GM18858 (cell line): ENCODE data around the gene FRRS1.
"Not testable (repeated sequence)": the region's sequence is repeated elsewhere in the genome, so short reads cannot be mapped to it uniquely, and the experiment has no call there.

Experiments used
- ATAC-seq: cut with Tn5 transposase; IDR thresholded peaks from one replicate; pipeline ENCODE4 v1.9.1; 2021; ENCODE audit not compliant: unreplicated experiment

Gene FRRS1

DNA sequence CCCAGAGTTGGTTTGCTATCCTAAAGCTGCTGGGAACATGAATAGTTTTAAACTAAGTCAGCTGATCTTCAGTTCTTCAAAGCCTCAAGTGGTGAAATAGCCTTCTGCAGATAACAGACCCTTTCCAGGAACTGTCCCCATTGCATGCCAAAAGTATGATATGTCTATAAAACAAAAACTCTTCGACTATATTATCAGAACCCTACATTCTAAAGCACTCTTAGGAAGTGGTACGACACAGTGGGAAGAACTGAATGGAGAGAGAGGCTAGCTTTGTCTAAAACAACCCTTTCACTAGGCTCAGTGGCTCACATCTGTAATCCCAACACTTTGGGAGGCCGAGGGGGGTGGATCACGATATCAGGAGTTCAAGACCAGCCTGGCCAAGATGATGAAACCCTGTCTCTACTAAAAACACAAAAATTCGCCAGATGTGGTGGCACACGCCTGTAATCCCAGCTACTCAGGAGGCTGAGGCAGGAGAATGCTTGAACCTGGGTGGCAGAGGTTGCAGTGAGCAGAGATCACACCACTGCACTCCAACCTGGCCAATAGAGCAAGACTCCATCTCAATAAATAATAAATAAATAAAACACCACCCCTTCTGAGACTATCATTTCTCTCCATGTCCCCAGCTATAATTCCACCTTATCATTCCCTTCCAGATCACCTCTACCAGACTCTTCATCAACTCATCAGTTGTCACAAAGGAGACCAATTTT, 2.2 kb upstream of the FRRS1 start:
- no peak for ATAC-seq

DNA sequence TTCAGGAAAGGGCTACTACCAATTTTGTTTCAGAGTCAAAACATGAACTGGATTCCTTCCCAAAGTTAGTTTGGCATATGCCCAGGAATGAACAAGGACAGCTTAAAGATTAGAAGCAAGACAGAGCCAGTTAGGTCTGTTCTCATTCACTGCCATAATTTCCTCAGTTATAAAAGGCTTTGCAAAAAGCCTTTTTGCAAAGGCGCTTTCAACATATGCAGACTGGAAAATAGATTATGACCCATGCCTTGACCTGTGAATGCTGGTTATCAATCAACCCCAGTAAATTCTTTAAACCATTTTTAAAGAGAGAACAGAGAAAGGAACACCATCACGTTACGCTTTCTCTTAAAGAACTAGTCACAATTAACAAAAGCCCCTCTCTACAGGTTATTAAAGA, 1.7 kb upstream of the FRRS1 start:
- ATAC-seq: no peak

DNA sequence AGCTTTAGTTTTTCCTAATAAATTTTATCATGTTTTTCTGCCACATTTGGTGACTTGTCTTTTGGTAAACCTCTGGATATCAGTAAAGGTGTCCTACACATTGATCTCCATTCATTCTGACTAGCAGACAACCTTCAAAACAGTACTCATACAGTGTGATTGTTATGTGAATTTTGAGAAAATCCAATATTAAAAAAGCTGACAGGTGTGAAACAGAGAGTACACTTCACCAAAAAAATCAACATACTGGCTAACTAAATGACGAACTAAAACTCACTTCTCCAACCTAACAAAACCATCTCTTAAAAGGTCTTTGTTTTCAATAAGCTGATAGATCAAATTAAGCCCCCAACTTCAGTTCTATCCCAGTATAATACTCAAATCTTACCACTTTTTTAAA, 1.5 kb downstream of the FRRS1 start:
- ATAC-seq: no peak

DNA sequence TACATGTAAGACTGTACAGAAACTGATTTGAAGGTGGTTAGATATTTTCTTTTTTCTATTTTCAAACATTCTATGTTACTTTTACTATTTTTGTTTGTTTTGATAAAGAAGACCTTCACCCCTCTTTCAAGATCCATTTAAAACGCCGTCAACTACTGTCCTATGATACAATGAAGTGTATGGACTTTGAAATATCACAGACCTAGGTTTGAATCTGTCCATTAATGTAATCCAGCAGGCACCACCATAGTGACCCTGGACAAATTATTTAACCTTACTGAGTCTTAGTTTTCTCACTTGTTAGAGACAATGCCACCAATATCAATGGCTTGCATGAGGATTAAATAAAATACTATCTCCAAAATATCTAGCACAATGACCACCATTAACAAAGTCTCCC, 2.0 kb downstream of the FRRS1 start:
- no peak for ATAC-seq

DNA sequence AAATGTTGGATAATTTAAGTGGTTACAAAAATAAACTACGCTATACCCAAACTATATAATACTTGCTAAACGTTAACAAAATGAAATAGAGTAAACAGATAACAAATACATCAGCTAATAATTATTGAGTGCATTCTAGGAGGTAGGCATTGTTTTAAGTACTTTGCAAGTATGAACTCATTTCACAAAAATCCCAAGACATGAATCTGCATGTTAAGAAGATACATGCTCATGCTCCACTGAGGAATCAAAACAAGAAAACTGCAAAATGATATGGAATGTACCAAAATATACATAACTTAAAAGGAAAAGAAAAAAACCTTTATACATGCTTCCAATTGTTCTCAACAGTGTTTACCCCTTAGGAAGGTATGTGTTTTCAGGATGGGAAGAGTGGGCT, 2.5 kb downstream of the FRRS1 start:
- ATAC-seq: no peak

DNA sequence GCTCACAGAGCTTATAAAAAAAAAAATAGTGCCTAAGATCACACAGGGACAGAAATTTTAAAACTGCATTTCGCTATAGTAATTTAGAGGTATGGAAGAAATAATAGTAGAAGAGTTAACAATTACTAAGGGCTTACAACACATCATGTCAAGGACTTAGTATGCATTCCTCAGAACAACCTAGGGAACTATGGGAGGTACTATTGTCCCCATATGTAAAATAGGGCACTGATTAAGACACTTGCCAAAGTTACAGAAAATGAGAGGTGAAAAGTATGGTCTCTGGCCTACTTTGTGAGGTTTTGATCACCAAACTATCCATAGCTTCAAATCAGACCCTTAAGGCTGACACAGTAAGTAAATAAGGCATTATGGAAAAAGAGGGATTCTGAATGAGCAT, 4.7 kb downstream of the FRRS1 start:
- no peak for ATAC-seq

DNA sequence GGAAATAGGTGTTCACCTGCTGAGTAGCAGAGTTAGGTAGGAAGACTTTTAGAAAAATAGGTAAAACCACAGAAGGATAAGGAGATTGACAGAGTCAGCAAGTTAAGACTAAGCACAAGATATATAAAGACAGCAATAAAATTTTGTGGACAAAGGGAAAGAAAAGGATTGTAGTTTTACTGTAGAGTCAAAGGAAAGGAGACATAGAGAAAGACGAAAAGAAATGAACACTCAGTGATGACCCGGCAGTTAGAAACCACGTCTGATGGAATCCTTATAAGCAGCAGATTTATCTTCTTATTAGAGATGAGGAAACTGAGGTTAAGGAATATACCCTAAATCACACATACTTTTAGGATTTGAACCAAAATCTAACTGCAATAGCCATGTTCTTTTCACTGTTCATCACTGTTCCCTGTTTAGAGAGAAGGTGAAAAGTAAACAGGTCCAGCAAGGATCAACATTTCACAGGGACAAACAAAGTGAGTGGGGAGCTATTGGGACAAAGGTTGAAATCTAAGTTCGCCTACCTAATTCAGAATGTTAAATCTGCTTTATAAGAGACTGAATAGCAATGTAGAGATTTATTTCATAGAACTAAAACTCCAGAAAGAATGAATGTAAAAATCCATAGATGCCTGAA, 6.8 kb downstream of the FRRS1 start:
- ATAC-seq: no peak

DNA sequence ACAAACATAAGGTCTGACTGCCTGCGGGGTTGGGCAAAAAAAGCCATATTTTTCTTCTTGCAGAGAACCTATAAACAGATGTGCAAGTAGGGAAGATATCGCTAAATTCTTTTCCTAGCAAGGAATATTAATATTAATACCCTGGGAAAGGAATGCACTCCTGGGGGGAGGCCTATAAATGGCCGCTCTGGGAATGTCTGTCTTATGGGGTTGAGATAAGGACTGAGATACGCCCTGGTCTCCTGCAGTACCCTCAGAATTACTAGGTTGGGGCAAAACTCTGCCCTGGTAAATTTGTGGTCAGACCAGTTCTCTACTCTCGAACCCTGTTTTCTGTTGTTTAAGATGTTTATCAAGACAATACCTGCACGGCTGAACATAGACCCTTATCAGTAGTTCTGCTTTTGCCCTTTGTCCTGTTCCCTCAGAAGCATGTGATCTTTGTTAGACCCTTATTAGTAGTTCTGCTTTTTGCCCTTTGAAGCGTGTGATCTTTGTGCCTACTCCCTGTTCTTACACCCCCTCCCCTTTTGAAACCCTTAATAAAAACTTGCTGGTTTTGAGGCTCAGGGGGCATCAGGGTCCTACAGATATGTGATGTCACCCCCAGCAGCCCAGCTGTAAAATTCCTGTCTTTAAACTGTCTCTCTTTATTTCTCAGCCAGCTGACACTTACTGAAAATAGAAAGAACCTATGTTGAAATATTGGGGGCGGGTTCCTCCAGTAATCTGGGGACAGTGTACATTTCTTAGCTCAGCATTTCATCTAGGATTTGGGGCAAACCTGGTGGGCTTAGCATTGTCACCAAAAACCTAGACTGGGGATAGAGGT, 7.5 kb downstream of the FRRS1 start:
- not testable (repeated sequence) for ATAC-seq

DNA sequence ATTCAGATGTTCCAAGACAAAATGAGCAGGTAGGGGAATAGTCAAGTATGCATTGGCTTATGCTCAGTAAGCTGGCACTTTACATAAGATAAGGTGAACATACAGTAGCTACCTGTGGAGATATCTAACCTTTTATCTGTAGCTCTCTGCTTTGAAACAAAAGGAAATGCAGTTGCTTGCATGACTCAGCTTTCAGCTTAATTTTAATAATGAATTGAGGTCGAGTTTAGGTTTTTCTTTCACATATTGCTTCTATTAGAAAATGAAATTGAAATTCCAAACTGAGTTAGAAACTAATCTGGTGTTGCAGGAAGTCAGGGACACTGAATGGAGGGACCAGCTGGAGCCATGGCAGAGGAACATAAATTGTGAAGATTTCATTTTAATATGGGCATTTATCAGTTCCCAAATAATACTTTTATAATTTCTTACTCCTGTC, 8.3 kb downstream of the FRRS1 start:
- ATAC-seq: peak; percentile 85

DNA sequence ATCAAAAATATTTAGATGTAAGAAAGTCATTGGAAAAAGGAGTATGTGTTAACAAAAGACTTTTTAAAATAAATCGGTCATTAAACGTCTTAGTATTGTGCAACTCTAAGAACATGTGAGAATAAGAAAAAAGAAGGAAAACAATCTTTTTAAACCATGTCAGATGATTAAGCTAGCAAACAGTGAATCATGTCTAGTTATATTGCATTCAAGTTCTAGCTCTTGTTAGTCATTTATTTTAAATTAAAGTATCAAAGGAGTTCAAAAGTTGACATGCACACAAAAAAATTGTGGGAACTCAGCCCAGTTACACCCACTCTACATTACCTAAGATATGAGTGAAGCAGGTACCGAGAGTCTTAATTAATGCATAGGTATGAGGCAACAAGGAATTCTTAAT, 9.8 kb downstream of the FRRS1 start:
- no peak for ATAC-seq

DNA sequence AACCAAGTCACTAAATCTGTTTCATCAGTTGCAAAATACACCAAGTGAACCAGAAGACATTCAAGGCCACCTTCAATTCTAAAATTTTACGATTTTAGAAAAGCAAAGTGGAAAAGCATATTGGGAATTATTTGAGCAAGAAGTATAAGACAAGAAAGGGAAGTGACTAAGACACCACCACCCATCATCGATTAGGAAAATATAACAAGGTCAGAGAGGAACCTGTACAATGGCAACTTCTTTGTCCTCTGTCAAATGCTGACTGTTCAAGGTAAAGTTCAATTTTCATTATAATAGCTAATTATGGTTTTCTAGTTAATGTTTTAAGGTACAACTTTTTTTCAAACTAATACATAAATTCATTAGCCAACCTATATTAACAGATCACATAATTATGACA, 10.8 kb downstream of the FRRS1 start:
- no peak for ATAC-seq

DNA sequence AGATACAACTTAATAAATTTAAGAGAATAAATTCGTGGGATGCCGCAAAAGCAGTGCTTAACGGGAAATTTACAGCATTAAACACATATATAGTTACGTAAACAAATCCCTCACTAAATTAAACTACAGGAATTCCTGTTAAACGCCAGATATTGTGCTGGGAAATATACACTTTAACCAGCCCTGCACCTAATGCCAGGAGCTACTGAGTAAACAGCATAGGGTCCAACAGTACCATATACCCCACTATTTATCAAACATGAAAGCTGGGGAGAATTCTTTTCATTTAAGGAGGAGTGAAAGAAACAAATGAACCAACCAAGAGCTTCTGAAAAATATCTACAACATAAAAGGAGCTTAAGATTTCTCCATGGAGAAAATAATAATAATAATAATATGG, 11.7 kb downstream of the FRRS1 start:
- ATAC-seq: no peak

DNA sequence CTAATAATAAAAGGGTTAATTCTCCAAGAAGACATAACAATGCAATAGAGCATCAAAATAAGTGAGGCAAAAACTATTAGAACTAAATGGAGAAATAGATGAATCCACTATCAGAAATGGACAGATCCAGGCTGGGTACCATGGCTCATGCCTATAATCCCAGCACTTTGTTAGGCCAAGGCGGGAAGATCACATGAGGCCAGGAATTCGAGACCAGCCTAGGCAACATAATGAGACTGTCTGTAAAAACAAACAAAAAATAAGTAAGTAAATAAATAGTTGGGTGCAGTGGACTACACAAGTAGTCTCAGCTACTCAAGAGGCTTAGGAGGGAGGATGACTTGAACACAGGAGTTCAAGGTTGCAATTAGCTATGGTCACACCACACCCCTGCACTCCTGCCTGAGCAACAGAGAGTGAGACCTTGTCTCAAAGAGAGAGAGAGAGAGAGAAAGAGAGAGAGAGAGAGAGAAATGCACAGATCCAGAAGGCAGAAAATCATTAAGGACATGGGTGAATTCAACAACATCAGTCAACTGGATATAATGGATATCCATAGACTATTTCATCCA, 12.3 kb downstream of the FRRS1 start:
- no peak for ATAC-seq

DNA sequence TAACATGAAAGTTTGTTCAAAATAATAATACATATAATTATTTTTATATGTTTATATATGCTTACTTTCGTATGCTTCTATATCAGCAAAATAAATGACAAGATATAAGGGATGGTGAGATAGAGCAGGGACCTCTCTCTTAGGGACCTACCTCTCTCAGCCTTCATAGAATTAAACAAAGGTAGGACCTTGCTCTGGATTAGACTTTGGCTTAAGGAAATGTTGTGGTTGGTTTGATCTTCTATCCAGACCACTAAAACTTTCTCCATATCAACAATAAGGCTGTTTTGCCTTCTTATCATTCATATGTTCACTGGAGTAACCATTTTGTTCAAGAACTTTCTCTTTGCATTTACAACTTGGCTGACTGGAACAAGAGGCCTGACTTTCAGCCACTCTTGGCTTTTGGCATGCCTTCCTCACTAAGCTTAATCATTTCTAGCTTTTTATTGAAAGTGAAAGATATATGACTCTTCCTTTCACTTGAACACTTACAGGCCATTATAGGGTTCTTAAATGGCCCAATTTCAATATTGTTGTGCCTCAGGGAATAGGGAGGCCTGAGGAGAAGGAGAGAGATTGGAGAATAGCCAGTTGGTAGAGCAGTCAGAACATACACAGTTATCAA, 14.4 kb downstream of the FRRS1 start:
- ATAC-seq: peak; percentile 54

DNA sequence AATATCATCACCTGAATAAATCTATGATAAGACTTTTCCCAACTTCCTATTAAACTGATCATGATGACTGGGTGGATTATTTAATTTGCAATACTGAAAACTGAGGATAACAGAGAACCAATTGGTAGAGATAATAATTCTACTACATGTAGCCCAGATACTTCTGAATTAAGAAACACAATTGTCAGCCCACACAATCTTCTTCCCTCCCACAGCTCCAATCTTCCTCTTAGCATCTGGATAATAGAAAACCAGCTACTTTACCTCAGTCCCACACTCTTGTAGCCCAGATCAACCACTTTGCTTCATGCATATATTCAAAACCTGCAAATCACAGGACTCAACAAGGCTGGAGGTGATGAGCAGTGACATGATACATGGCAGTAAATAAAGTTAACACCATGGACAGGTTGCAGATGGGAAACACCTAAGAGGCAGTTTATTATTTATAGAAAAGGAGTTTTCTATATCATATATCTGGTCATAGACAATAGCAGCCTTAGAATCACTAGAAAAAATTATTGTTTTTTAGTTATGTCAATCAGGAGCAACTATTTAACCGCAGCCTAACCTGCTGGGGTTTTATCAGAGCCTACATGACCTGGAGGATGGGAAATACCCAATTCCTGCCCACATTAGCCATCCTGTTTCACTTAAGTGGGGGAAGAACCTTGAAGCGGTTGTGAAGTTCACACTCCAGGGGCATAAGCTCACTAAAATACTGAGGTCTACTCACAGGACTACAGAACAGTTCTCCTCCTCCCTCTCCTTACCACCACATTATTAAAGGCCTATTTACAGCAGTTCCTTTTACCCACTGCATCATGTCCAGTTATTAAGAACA, 16.7 kb downstream of the FRRS1 start:
- ATAC-seq: peak; percentile 93

DNA sequence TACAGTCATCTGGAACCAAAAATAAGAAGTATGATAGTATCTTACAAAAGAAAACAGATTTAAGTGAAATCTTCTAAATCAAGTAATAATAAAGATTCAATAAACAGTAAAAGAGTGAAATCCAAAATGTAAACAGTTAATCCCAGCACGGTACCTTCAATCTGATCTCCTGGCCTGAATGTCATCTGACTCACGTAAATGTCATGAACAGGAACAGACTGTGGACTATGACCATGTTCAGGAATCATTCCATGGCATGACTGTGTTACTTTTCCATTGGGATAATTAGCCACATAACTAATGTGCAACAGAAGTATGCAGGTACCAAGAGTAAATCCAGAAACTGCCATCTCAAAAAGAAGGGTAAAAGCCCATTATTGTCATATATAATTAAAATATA, 18.0 kb downstream of the FRRS1 start:
- no peak for ATAC-seq

DNA sequence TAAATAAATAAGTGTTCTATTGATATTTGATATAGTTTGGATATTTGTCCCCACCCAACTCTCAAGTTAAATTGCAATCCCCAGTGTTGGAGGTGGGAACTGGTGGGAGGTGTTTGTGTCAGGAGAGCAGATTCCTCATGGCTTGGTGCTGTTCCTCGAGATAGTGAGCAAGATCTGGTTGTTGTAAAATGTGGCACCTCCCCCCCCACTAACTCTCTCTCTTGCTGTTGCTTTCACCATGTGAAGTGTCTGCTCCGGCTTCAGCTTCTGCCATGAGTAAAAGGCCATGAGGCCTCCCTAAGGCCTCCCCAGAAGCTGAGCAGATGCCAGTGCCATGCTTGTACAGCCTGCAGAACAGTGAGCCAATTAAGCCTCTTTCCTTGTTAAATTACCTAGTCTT, 20.8 kb downstream of the FRRS1 start:
- ATAC-seq: no peak

DNA sequence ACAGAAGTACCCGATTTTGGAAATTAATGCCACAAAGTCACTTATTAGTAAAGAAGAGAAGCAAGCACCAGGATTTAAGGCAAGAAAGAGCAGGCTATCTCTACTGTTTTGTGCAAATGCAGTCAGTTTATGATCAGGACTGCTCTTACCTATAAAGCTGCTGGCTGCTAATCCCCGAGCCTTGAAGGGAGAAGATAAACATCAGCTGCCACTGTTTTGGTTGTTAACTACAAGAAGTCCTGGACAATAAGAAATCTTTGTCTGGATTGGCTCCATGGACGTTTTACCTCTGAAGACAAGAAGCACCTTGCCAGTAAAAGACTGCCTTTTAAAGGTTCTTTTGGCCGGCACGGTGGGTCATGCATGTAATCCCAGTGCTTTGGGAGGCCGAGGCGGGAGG, 21.4 kb downstream of the FRRS1 start:
- ATAC-seq: no peak

DNA sequence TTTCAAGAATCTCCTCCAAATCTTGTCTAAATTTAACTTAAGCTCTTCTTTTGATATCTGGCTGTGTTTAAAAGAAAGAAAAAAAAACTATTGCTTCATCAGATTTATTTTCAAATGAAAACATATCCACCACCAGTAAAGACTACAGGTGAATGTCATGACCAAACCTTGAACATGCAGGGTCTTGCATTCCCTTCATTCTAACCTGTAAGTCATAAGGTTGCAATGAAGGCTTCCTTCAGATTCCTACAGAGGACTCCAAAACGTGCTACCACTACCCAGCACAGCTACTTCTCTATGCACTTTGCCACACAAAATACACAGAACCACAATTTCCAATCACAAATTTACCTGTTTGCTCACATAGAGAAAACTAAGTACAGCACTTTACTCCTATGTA, 26.3 kb downstream of the FRRS1 start:
- no peak for ATAC-seq

DNA sequence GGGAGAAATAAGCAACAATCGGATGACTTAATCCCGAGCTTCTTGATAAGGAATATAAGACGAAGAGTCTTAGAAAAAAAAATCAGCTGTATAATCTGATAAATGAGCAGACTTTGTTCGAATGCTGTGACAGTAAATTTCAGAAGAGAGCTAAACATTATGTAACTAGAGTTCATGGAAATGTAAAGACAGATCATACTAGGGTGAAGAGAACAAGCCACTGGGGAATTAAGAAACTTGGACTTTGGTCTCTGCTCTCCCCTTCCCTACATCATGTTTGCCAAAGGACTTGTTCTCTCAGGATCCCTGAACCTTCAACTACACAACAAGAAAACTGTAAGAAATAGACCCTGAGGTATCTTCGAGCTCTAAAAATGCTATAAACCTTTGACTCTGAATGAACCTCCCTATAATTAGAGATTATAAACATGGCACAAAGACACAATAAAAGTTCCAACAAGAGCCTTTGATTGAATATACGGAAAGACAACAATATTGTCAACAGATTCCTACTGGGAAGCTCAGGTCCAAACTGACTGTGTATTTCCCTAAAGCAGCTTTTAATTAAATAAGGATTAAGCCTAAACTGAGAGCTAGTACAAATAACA, 27.5 kb downstream of the FRRS1 start:
- ATAC-seq: no peak
